B cell (primary cell): ENCODE data around the gene LAMA3. TPM values are rescaled to one million over a fixed set of nuclear protein-coding genes. Genes with fewer than 3 reads are reported as not detected.

Experiments
- ATAC-seq: fragments of 200-7000 bp; cut with Tn5 transposase; one replicate; pipeline ENCODE4 v1.10.0; 2021; ENCODE audit warnings: low read depth, mild to moderate bottlenecking, moderate number of reproducible peaks, moderate library complexity
- CTCF ChIA-PET: fragments of 350-600 bp; sonication (Branson Sonifier 250); formaldehyde crosslinking; loops from one replicate; lab custom pipeline; 2021; ENCODE audit warnings: antibody characterized with exemption, inconsistent platforms; lab: Charles Lee
- POLR2A ChIA-PET: fragments of 350-600 bp; sonication (Branson Sonifier 250); formaldehyde crosslinking; loops from one replicate; lab custom pipeline; 2021; ENCODE audit warnings: antibody characterized with exemption; lab: Charles Lee
- DNase-seq: peaks from one replicate; pipeline ENCODE4 v3.0.0; 2013
- H2AFZ ChIP-seq: 2 replicates; pipeline ENCODE4 v1.6.1; 2012; ENCODE audit warnings: mild to moderate bottlenecking, low read depth, low read length; ENCODE audit not compliant: insufficient read depth, poor library complexity, severe bottlenecking
- H3K27ac ChIP-seq, 2 donors: 1 replicate in 1 of 2; 2 replicates in 1 of 2; pipeline ENCODE4 v1.5.1; 2012 to 2013; ENCODE audit warnings: low read length in 2 of 2, mild to moderate bottlenecking in 2 of 2, moderate library complexity in 1 of 2
- H3K27me3 ChIP-seq, 4 experiments: fragments of 200-600 bp in 1 of 4; sonication (generic) in 1 of 4; replicated peaks in 1 of 4; 1 replicate in 2 of 4; 2 replicates in 2 of 4; pipeline versions ENCODE4 v1.6.1 to v1.7.0; 2013 to 2016; ENCODE audit warnings: low read length in 3 of 4, mild to moderate bottlenecking in 2 of 4, mixed read lengths in 1 of 4, moderate library complexity in 1 of 4; ENCODE audit not compliant: insufficient read depth in 4 of 4, control insufficient read depth in 3 of 4; ENCODE audit errors: control extremely low read depth in 1 of 4
- H3K36me3 ChIP-seq, 2 experiments: replicated peaks in 1 of 2; 1 replicate in 1 of 2; 2 replicates in 1 of 2; pipeline versions ENCODE4 v1.6.1 to v1.7.1; 2013; ENCODE audit warnings: low read length in 1 of 2; ENCODE audit not compliant: insufficient read depth in 2 of 2, control insufficient read depth in 1 of 2; ENCODE audit errors: control extremely low read depth in 1 of 2, extremely low read depth in 1 of 2
- H3K4me1 ChIP-seq, 2 donors: fragments of 200-600 bp in 1 of 2; sonication (generic) in 1 of 2; 1 replicate in 1 of 2; 2 replicates in 1 of 2; pipeline versions ENCODE4 v1.5.1 to v1.6.1; 2013 to 2017; ENCODE audit warnings: low read length in 2 of 2; ENCODE audit not compliant: control insufficient read depth in 2 of 2, insufficient read depth in 2 of 2
- H3K4me2 ChIP-seq: replicated peaks from 2 replicates; pipeline ENCODE3; 2012; ENCODE audit warnings: mild to moderate bottlenecking, low read depth, low read length; ENCODE audit not compliant: poor library complexity, severe bottlenecking
- H3K4me3 ChIP-seq, 5 experiments: fragments of 200-600 bp in 1 of 5; sonication (generic) in 1 of 5; 1 replicate in 3 of 5; 2 replicates in 2 of 5; pipeline versions ENCODE4 v1.5.1 to v1.7.0; 2011 to 2016; ENCODE audit warnings: low read length in 4 of 5, mild to moderate bottlenecking in 4 of 5, low read depth in 2 of 5, control low read depth in 1 of 5, moderate library complexity in 1 of 5; ENCODE audit not compliant: insufficient read depth in 1 of 5; ENCODE audit errors: control extremely low read depth in 1 of 5, extremely low read depth in 1 of 5
- H3K79me2 ChIP-seq: fragments of 200-600 bp; sonication (generic); one replicate; pipeline ENCODE4 v1.6.0; 2016; ENCODE audit warnings: low read length; ENCODE audit not compliant: control insufficient read depth, insufficient read depth
- H3K9ac ChIP-seq: fragments of 200-600 bp; sonication (generic); 2 replicates; pipeline ENCODE4 v1.6.1; 2017; ENCODE audit warnings: mild to moderate bottlenecking, low read length, moderate library complexity
- H3K9me3 ChIP-seq, 3 donors: one replicate each; pipeline versions ENCODE4 v1.6.1 to v1.7.1; 2013; ENCODE audit warnings: low read length in 2 of 3; ENCODE audit not compliant: control insufficient read depth in 2 of 3, insufficient read depth in 1 of 3; ENCODE audit errors: control extremely low read depth in 1 of 3
- H4K20me1 ChIP-seq: 2 replicates; pipeline ENCODE4 v1.6.0; 2012; ENCODE audit warnings: mild to moderate bottlenecking, low read length; ENCODE audit not compliant: insufficient read depth, control insufficient read depth, poor library complexity, severe bottlenecking
- H3K27ac Mint-ChIP-seq: one replicate; pipeline ENCODE4 v1.8.0; 2021; ENCODE audit warnings: mixed read lengths
- H3K27me3 Mint-ChIP-seq: one replicate; pipeline ENCODE4 v1.8.0; 2021; ENCODE audit warnings: mixed read lengths
- H3K4me1 Mint-ChIP-seq: one replicate; pipeline ENCODE4 v1.8.0; 2021; ENCODE audit warnings: mixed read lengths
- H3K4me3 Mint-ChIP-seq: one replicate; pipeline ENCODE4 v1.8.0; 2021; ENCODE audit warnings: mixed read lengths
- H3K9me3 Mint-ChIP-seq: one replicate; pipeline ENCODE4 v1.8.0; 2022; ENCODE audit warnings: mixed read lengths; ENCODE audit not compliant: insufficient read depth
- CTCF ChIP-seq: fragments of 200-600 bp; IDR thresholded peaks from one replicate; pipeline ENCODE4 v1.8.0; 2022; ENCODE audit warnings: antibody characterized with exemption, mild to moderate bottlenecking
- EZH2 ChIP-seq: IDR thresholded peaks from 2 replicates; pipeline ENCODE4 v1.6.1; 2012; ENCODE audit warnings: borderline replicate concordance, low read depth, mild to moderate bottlenecking, moderate library complexity, low read length; ENCODE audit not compliant: insufficient read depth, poor library complexity, severe bottlenecking
- WGBS: methylation state at CpG from one replicate; pipeline ENCODE4 v1.1.5; 2013; ENCODE audit warnings: missing lambda C conversion rate; ENCODE audit not compliant: insufficient coverage; 5-methylcytosine and 5-hydroxymethylcytosine counted together
- intact Hi-C: fragments of 100-400 bp; cut with micrococcal nuclease; formaldehyde crosslinking; loops from one replicate; pipeline ENCODE4 v1.10.0; 2022
- polyA plus RNA-seq: library from polyadenylated mRNA; depleted of rRNA; stranded (reverse); fragments of >200 nt; gene quantifications from 2 replicates; pipeline ENCODE4 v1.2.3, GENCODE V29; 2012
- total RNA-seq, 2 donors: library from RNA; stranded (reverse); fragments of 120-200 nt in 1 of 2; gene quantifications; 1 replicate in 1 of 2; 2 replicates in 1 of 2; pipeline versions ENCODE4 v1.2.3 to v1.2.4, GENCODE V29; 2013 to 2022

The LAMA3 gene
- total and polyA plus RNA-seq, 2 donors (not counting 1 experiment from before 2014, with no cell fraction given): 0.03 to 0.32 TPM

- Histone ChIP-seq H3K4me2 (no peak overlapping the region), H3K9ac (no peak overlapping the region), H3K27me3 (no peaks in the 10 kb centered on the region), H3K4me3 (no peak overlapping the region), H3K9me3 (no peaks in the 10 kb centered on the region), H2AFZ (no peak overlapping the region), H4K20me1 (no peaks in the 10 kb centered on the region), H3K79me2 (no peaks in the 10 kb centered on the region), H3K27ac (no peak overlapping the region), H3K4me1 (no peaks in the 10 kb centered on the region), H3K36me3 (no peaks in the 10 kb centered on the region)
- Mint-ChIP-seq H3K4me3 (no peak overlapping the region), H3K9me3 (no peaks in the 10 kb centered on the region), H3K27me3 (peaks cover 9% of the 10 kb centered on the region), H3K4me1 (peaks cover 2% of the 10 kb centered on the region), H3K27ac (no peak overlapping the region)
- ChIA-PET CTCF (interaction anchor here (0.7 to 2.6 kb wide), 3 partner anchors 77 to 94 kb away, joined by 3 to 6 read pairs (median 3); no protein-coding TSS in a partner anchor), POLR2A (no interaction called here)
- 100% methylated on average over 1 of the region's 1 CpG for WGBS
- no peak for DNase-seq
- ATAC-seq: no peak
- intact Hi-C loops: loop anchor here (5.0 kb wide), 1 partner anchor 183 kb away; no protein-coding TSS in a partner anchor
- TF ChIP-seq EZH2 (no peak), CTCF (no peak)
These were observed 135.4 kb downstream of the LAMA3 start for GRCh38 chr18:23824669-23825068.

GRCh38 chr18:23825496-23825895, 136.2 kb downstream of the LAMA3 start:
- Histone ChIP-seq H3K4me3 (no peak overlapping the region), H3K79me2 (no peaks in the 10 kb centered on the region), H3K27me3 (no peaks in the 10 kb centered on the region), H3K27ac (no peak overlapping the region), H3K4me1 (no peaks in the 10 kb centered on the region), H3K4me2 (no peak overlapping the region), H2AFZ (no peak overlapping the region), H3K9me3 (no peaks in the 10 kb centered on the region), H4K20me1 (no peaks in the 10 kb centered on the region), H3K36me3 (no peaks in the 10 kb centered on the region), H3K9ac (no peak overlapping the region)
- H3K27ac Mint-ChIP-seq: no peak overlapping the region
- H3K4me3 Mint-ChIP-seq: no peak overlapping the region
- TF ChIP-seq CTCF: no peak
- no peak for TF ChIP-seq EZH2
- WGBS: no CpG with 5 or more reads among the region's 2 CpGs
- H3K27me3 Mint-ChIP-seq: peaks cover 9% of the 10 kb centered on the region
- H3K9me3 Mint-ChIP-seq: no peaks in the 10 kb centered on the region
- intact Hi-C loops: no loop called here
- peaks cover 2% of the 10 kb centered on the region for H3K4me1 Mint-ChIP-seq
- CTCF ChIA-PET: interaction anchor here (0.7 to 2.6 kb wide), 3 partner anchors 76 to 93 kb away, joined by 3 to 6 read pairs (median 3); no protein-coding TSS in a partner anchor
- no peak for DNase-seq
- ATAC-seq: no peak
- POLR2A ChIA-PET: no interaction called here
